Fibroblast of lung (primary cell): ENCODE results near the gene MICU1. TPM values are rescaled to one million over a fixed set of nuclear protein-coding genes. Genes with fewer than 3 reads are reported as not detected.
A peak's percentile ranks its signal among the peaks of the same experiment; 100 is the strongest.

ENCODE experiments used
- DNase-seq, 2 donors: peaks; one replicate each; pipeline versions ENCODE4 v3.0.0 to v3.0.0-alpha.2; 2010; ENCODE audit warnings: low read depth in 2 of 2
- H2AFZ ChIP-seq: 2 replicates; pipeline ENCODE4 v1.5.1; 2012; ENCODE audit warnings: low read length, control low read depth, inconsistent platforms
- H3K27ac ChIP-seq: 2 replicates; pipeline ENCODE4 v1.5.1; 2011; ENCODE audit warnings: low read length, control low read depth; ENCODE audit not compliant: insufficient read depth
- H3K27me3 ChIP-seq: 2 replicates; pipeline ENCODE4 v1.5.1; 2011; ENCODE audit warnings: mild to moderate bottlenecking, low read length; ENCODE audit not compliant: control insufficient read depth, insufficient read depth
- H3K36me3 ChIP-seq: 2 replicates; pipeline ENCODE4 v1.5.1; 2011; ENCODE audit warnings: low read length; ENCODE audit not compliant: control insufficient read depth, insufficient read depth
- H3K4me1 ChIP-seq: 2 replicates; pipeline ENCODE4 v1.5.1; 2011; ENCODE audit warnings: low read length; ENCODE audit not compliant: control insufficient read depth, insufficient read depth; ENCODE audit errors: extremely low read depth
- H3K4me2 ChIP-seq: 2 replicates; pipeline ENCODE4 v1.5.1; 2011; ENCODE audit warnings: low read length, control low read depth; ENCODE audit not compliant: insufficient read depth; ENCODE audit errors: extremely low read depth
- H3K4me3 ChIP-seq, 4 experiments: fragments of 200-600 bp in 1 of 4; sonication (generic) in 1 of 4; replicated peaks in 1 of 4; 2 replicates each; pipeline ENCODE4 v1.5.1; 2011 to 2016; ENCODE audit warnings: low read length in 4 of 4, low read depth in 3 of 4, mild to moderate bottlenecking in 3 of 4, control low read depth in 2 of 4, inconsistent platforms in 1 of 4, mixed read lengths in 1 of 4; ENCODE audit not compliant: insufficient read depth in 1 of 4; ENCODE audit errors: control extremely low read depth in 1 of 4
- H3K79me2 ChIP-seq: 2 replicates; pipeline ENCODE4 v1.5.1; 2012; ENCODE audit warnings: mild to moderate bottlenecking, low read length, inconsistent platforms; ENCODE audit not compliant: control insufficient read depth, insufficient read depth
- H3K9ac ChIP-seq: 2 replicates; pipeline ENCODE4 v1.5.1; 2011; ENCODE audit warnings: mild to moderate bottlenecking, low read length, control low read depth; ENCODE audit not compliant: insufficient read depth
- H3K9me3 ChIP-seq: 2 replicates; pipeline ENCODE4 v1.5.1; 2012; ENCODE audit warnings: low read depth, low read length; ENCODE audit not compliant: control insufficient read depth, insufficient read depth
- H4K20me1 ChIP-seq: 2 replicates; pipeline ENCODE4 v1.5.1; 2011; ENCODE audit warnings: low read length; ENCODE audit not compliant: control insufficient read depth, insufficient read depth; ENCODE audit errors: extremely low read depth
- CTCF ChIP-seq, 2 donors: IDR thresholded peaks in 1 of 2; conservative IDR thresholded peaks in 1 of 2; 1 replicate in 1 of 2; 2 replicates in 1 of 2; pipeline ENCODE4 v1.5.1; 2011 to 2012; ENCODE audit warnings: low read length in 2 of 2, control low read depth in 1 of 2, inconsistent platforms in 1 of 2, low read depth in 1 of 2, mild to moderate bottlenecking in 1 of 2
- EZH2 ChIP-seq: IDR thresholded peaks from 2 replicates; pipeline ENCODE4 v1.5.1; 2012; ENCODE audit warnings: low read length, control low read depth, mild to moderate bottlenecking; ENCODE audit errors: missing control alignments
- polyA plus RNA-seq, 2 donors: library from polyadenylated mRNA; depleted of rRNA in 1 of 2; stranded (reverse) in 1 of 2; unstranded in 1 of 2; fragments of >200 nt; gene quantifications; 2 replicates each; pipeline ENCODE4 v1.2.1, GENCODE V29; 2011 to 2012; ENCODE audit warnings: missing spikeins in 1 of 2
- total RNA-seq: library from RNA; depleted of rRNA; stranded (reverse); fragments of >200 nt; gene quantifications from 2 replicates; pipeline ENCODE4 v1.2.1, GENCODE V29; 2014

Gene MICU1
- total and polyA plus RNA-seq, 2 donors (not counting 1 experiment from before 2014, with no cell fraction given) = 83.2 to 83.3 TPM

GRCh38 chr10:72638586-72639440 lies 12.9 kb upstream of the MICU1 start:
- Histone ChIP-seq H3K4me1 (no peaks in the 10 kb centered on the region), H2AFZ (no peak overlapping the region), H3K79me2 (no peaks in the 10 kb centered on the region), H3K27ac (no peak overlapping the region), H4K20me1 (no peaks in the 10 kb centered on the region), H3K9ac (no peak overlapping the region), H3K27me3 (no peaks in the 10 kb centered on the region), H3K36me3 (no peaks in the 10 kb centered on the region), H3K4me3 (no peak overlapping the region), H3K9me3 (no peaks in the 10 kb centered on the region), H3K4me2 (no peak overlapping the region)
- TF ChIP-seq CTCF (conservative IDR thresholded peaks at IDR 0.05 in 1 of 2, IDR thresholded peaks at IDR 0.05 in 1 of 2; ENCODE audit: low read depth in 1 of 2, low read length in 2 of 2) = no peak
- no peak for TF ChIP-seq EZH2
- DNase-seq = no peak

- peak overlapping the region; percentile 0 for H3K4me2 ChIP-seq
- H3K27me3 ChIP-seq = no peaks in the 10 kb centered on the region
- H3K4me3 ChIP-seq = no peak overlapping the region
- no peaks in the 10 kb centered on the region for H3K4me1 ChIP-seq
- H3K79me2 ChIP-seq = no peaks in the 10 kb centered on the region
- H3K27ac ChIP-seq = no peak overlapping the region
- no peaks in the 10 kb centered on the region for H4K20me1 ChIP-seq
- H2AFZ ChIP-seq = no peak overlapping the region
- no peak overlapping the region for H3K9ac ChIP-seq
- no peaks in the 10 kb centered on the region for H3K36me3 ChIP-seq
- peak; percentile 50 to 81 for DNase-seq
- H3K9me3 ChIP-seq = no peaks in the 10 kb centered on the region
- no peak for TF ChIP-seq CTCF (conservative IDR thresholded peaks at IDR 0.05 in 1 of 2, IDR thresholded peaks at IDR 0.05 in 1 of 2; ENCODE audit: low read depth in 1 of 2, low read length in 2 of 2)
- no peak for TF ChIP-seq EZH2
Measured at GRCh38 chr10:72637398-72637857, 11.5 kb upstream of the MICU1 start.

GRCh38 chr10:72630144-72630543 lies 4.3 kb upstream of the MICU1 start:
- Histone ChIP-seq H2AFZ (no peak overlapping the region), H3K4me3 (no peak overlapping the region), H3K4me1 (peaks cover 2% of the 10 kb centered on the region), H3K4me2 (no peak overlapping the region), H3K9me3 (no peaks in the 10 kb centered on the region), H4K20me1 (no peaks in the 10 kb centered on the region), H3K27me3 (no peaks in the 10 kb centered on the region), H3K27ac (no peak overlapping the region), H3K79me2 (peaks cover 5% of the 10 kb centered on the region), H3K9ac (no peak overlapping the region), H3K36me3 (no peaks in the 10 kb centered on the region)
- no peak for DNase-seq
- TF ChIP-seq EZH2 (no peak), CTCF (conservative IDR thresholded peaks at IDR 0.05 in 1 of 2, IDR thresholded peaks at IDR 0.05 in 1 of 2; ENCODE audit: low read depth in 1 of 2, low read length in 2 of 2) (no peak)
